AG04450 (cell line): ENCODE data around the gene COL5A1. TPM values are rescaled to one million over a fixed set of nuclear protein-coding genes. Genes with fewer than 3 reads are reported as not detected.

ENCODE experiments used
- CTCF ChIA-PET: fragments of 300-600, 350-600 bp; formaldehyde crosslinking; extraction: SDS; loops from one replicate; lab custom pipeline; 2022; ENCODE audit warnings: antibody characterized with exemption, inconsistent platforms; lab: Charles Lee
- POLR2A ChIA-PET: fragments of 350-600 bp; formaldehyde crosslinking; extraction: SDS; loops from one replicate; lab custom pipeline; 2021; ENCODE audit warnings: antibody characterized with exemption, inconsistent platforms; lab: Yijun Ruan, JAX
- DNase-seq: peaks from one replicate; pipeline ENCODE4 v3.0.0-alpha.2; 2011; ENCODE audit warnings: low read depth, low spot score
- H3K27ac ChIP-seq: one replicate; pipeline ENCODE4 v1.5.1; 2012; ENCODE audit warnings: low read depth, low read length, control low read depth
- H3K27me3 ChIP-seq: one replicate; pipeline ENCODE4 v1.6.0; 2012; ENCODE audit warnings: low read length; ENCODE audit not compliant: control insufficient read depth, insufficient read depth
- H3K4me3 ChIP-seq: 2 replicates; pipeline ENCODE4 v1.5.1; 2011; ENCODE audit warnings: mild to moderate bottlenecking, low read depth, low read length, control low read depth
- H3K9me3 ChIP-seq: 2 replicates; pipeline ENCODE4 v1.5.1; 2012; ENCODE audit warnings: low read length; ENCODE audit not compliant: control insufficient read depth, insufficient read depth
- CTCF ChIP-seq: IDR thresholded peaks from 2 replicates; pipeline ENCODE4 v1.5.1; 2011; ENCODE audit warnings: low read depth, low read length, control low read depth, inconsistent platforms
- polyA plus RNA-seq: library from polyadenylated mRNA; depleted of rRNA; stranded (reverse); fragments of >200 nt; gene quantifications from 2 replicates; pipeline ENCODE4 v1.2.3, GENCODE V29; 2011

Gene COL5A1
- polyA plus RNA-seq, 1 experiment = 73.3 TPM

- CTCF ChIA-PET = interaction anchor here (1.0 to 1.4 kb wide), 2 partner anchors 41 to 43 kb away, joined by 4 to 5 read pairs; no protein-coding TSS in a partner anchor
Measured at GRCh38 chr9:134732392-134733110, 90.9 kb downstream of the COL5A1 start.

GRCh38 chr9:134733480-134734232 lies 92.1 kb downstream of the COL5A1 start:
- DNase-seq = no peak
- TF ChIP-seq CTCF = no peak
- CTCF ChIA-PET = interaction anchor here (0.5 to 1.4 kb wide), 4 partner anchors 12 to 465 kb away, joined by 4 to 6 read pairs (median 4); no protein-coding TSS in a partner anchor
- H3K4me3 ChIP-seq = no peak overlapping the region
- no peaks in the 10 kb centered on the region for H3K27me3 ChIP-seq
- POLR2A ChIA-PET = no interaction called here
- H3K9me3 ChIP-seq = peaks cover 6% of the 10 kb centered on the region; the same call in 1 of the 2 replicates
- H3K27ac ChIP-seq = no peak overlapping the region

More at GRCh38 chr9:134732392-134733110, 90.9 kb downstream of the COL5A1 start:
- POLR2A ChIA-PET = interaction anchor here (0.8 kb wide), 1 partner anchor 61 kb away, joined by 4 read pairs; no protein-coding TSS in a partner anchor
- Histone ChIP-seq H3K27ac (peak overlapping the region; percentile 47), H3K4me3 (no peak overlapping the region), H3K9me3 (peaks cover 6% of the 10 kb centered on the region; the same call in 1 of the 2 replicates), H3K27me3 (no peaks in the 10 kb centered on the region)
- no peak for DNase-seq
- TF ChIP-seq CTCF = no peak

GRCh38 chr9:134734270-134734669 lies 92.7 kb downstream of the COL5A1 start:
- no peak for DNase-seq
- TF ChIP-seq CTCF = no peak
- CTCF ChIA-PET = interaction anchor here (0.7 to 3.4 kb wide), 2 partner anchors 11 to 285 kb away, joined by 3 to 16 read pairs; no protein-coding TSS in a partner anchor
- Histone ChIP-seq H3K9me3 (peaks cover 6% of the 10 kb centered on the region; the same call in 1 of the 2 replicates), H3K27me3 (no peaks in the 10 kb centered on the region), H3K27ac (no peak overlapping the region), H3K4me3 (no peak overlapping the region)
- POLR2A ChIA-PET = no interaction called here

- H3K27me3 ChIP-seq = no peaks in the 10 kb centered on the region
- TF ChIP-seq CTCF = no peak
- peak overlapping the region; percentile 21 for H3K27ac ChIP-seq
- DNase-seq = no peak
- CTCF ChIA-PET = interaction anchor here (0.8 to 3.4 kb wide), 2 partner anchors 43 to 286 kb away, joined by 3 to 16 read pairs; no protein-coding TSS in a partner anchor
- H3K4me3 ChIP-seq = no peak overlapping the region
- H3K9me3 ChIP-seq = peaks cover 6% of the 10 kb centered on the region; the same call in 1 of the 2 replicates
- POLR2A ChIA-PET = interaction anchor here (0.7 to 0.8 kb wide), 2 partner anchors 32 to 279 kb away, joined by 3 to 5 read pairs; no protein-coding TSS in a partner anchor
Measured at GRCh38 chr9:134735441-134736175, 94.0 kb downstream of the COL5A1 start.
